Smooth muscle cell (in vitro differentiated cells): ENCODE measurements around the gene SMURF1. TPM values are rescaled to one million over a fixed set of nuclear protein-coding genes. Genes with fewer than 3 reads are reported as not detected.

Experiments
- DNase-seq: peaks from one replicate; lab custom pipeline; 2025; ENCODE audit not compliant: unreplicated experiment; lab: John Stamatoyannopoulos, UW
- H2AFZ ChIP-seq: fragments of 200-600 bp; sonication (generic); 2 replicates; pipeline ENCODE4 v1.6.0; 2016; ENCODE audit warnings: antibody characterized with exemption, low read depth, mild to moderate bottlenecking
- H3F3A ChIP-seq: fragments of 200-600 bp; sonication (generic); 2 replicates; pipeline ENCODE4 v1.6.0; 2017; ENCODE audit warnings: antibody characterized with exemption, low read depth
- H3K27ac ChIP-seq: fragments of 200-600 bp; sonication (generic); 2 replicates; pipeline ENCODE4 v1.5.1; 2016; ENCODE audit warnings: low read depth, mild to moderate bottlenecking
- H3K27me3 ChIP-seq: fragments of 200-600 bp; sonication (generic); 2 replicates; pipeline ENCODE4 v1.6.1; 2016; ENCODE audit warnings: low read depth, mild to moderate bottlenecking
- H3K36me3 ChIP-seq: fragments of 200-600 bp; sonication (generic); 2 replicates; pipeline ENCODE4 v1.5.1; 2016; ENCODE audit warnings: low read depth
- H3K4me1 ChIP-seq: fragments of 200-600 bp; sonication (generic); 2 replicates; pipeline ENCODE4 v1.5.1; 2016; ENCODE audit warnings: low read depth
- H3K4me2 ChIP-seq: fragments of 200-600 bp; sonication (generic); 2 replicates; pipeline ENCODE4 v1.6.0; 2016; ENCODE audit warnings: mild to moderate bottlenecking
- H3K4me3 ChIP-seq: fragments of 200-600 bp; sonication (generic); 2 replicates; pipeline ENCODE4 v1.5.1; 2016; ENCODE audit warnings: mild to moderate bottlenecking
- H3K79me2 ChIP-seq: fragments of 200-600 bp; sonication (generic); 2 replicates; pipeline ENCODE4 v1.6.0; 2016; ENCODE audit warnings: low read depth, mild to moderate bottlenecking
- H3K9ac ChIP-seq: fragments of 200-600 bp; sonication (generic); 2 replicates; pipeline ENCODE4 v1.6.0; 2016; ENCODE audit warnings: low read depth
- H3K9me3 ChIP-seq: fragments of 200-600 bp; sonication (generic); replicated peaks from 2 replicates; pipeline ENCODE4 v1.5.1; 2016; ENCODE audit warnings: low read depth
- H4K20me1 ChIP-seq: fragments of 200-600 bp; sonication (generic); 2 replicates; pipeline ENCODE4 v1.6.0; 2016; ENCODE audit warnings: low read depth
- WGBS: methylation state at CpG from one replicate; pipeline ENCODE4 v1.1.7; 2016; ENCODE audit warnings: low lambda C conversion rate; 5-methylcytosine and 5-hydroxymethylcytosine counted together
- polyA plus RNA-seq: library from polyadenylated mRNA; unstranded; fragments of >200 nt; fragmentation: Nextera tagmentation; extraction: Ambion mirVana; gene quantifications from 2 replicates; pipeline ENCODE4 v1.2.1, GENCODE V29; 2016
- total RNA-seq: library from RNA; depleted of rRNA; stranded (reverse); fragments of >200 nt; gene quantifications from 2 replicates; pipeline ENCODE4 v1.2.3, GENCODE V29; 2014
- TF ChIP-seq, protein P1 (sequence below): fragments of 200-600 bp; sonication (generic); IDR thresholded peaks from 2 replicates; pipeline ENCODE4 v1.5.1; 2017; ENCODE audit warnings: borderline replicate concordance, mild to moderate bottlenecking, antibody characterized with exemption; ENCODE audit not compliant: insufficient read depth, poor library complexity, severe bottlenecking

Gene SMURF1
- total and polyA plus RNA-seq, 2 experiments from 2014 or later = 17.5 to 28.5 TPM

DNA sequence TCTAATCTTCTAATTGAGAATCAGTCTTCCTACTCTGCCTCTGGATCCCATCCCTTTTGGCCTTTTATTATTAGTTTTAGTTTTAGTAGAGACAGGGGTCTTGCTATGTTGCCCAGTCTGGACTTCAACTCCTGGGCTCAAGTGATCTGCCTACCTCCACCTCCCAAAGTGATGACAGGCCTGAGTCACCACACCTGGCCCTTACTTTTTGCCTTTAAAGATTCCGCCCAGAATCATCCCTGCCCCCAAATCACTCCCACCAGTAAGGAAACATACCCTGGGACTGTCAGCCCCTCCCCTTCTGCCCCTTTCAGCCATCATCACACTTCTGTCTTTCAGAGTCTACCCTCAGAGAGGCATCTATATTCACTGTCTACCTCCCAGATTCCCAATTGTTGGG, 45.3 kb upstream of the SMURF1 start:
- 81% methylated on average over 1 of the region's 1 CpG for WGBS
- no peak overlapping the region for H3K27ac ChIP-seq
- H3K9me3 ChIP-seq = no peaks in the 10 kb centered on the region
- no peak overlapping the region for H2AFZ ChIP-seq
- TF ChIP-seq, protein P1, sequence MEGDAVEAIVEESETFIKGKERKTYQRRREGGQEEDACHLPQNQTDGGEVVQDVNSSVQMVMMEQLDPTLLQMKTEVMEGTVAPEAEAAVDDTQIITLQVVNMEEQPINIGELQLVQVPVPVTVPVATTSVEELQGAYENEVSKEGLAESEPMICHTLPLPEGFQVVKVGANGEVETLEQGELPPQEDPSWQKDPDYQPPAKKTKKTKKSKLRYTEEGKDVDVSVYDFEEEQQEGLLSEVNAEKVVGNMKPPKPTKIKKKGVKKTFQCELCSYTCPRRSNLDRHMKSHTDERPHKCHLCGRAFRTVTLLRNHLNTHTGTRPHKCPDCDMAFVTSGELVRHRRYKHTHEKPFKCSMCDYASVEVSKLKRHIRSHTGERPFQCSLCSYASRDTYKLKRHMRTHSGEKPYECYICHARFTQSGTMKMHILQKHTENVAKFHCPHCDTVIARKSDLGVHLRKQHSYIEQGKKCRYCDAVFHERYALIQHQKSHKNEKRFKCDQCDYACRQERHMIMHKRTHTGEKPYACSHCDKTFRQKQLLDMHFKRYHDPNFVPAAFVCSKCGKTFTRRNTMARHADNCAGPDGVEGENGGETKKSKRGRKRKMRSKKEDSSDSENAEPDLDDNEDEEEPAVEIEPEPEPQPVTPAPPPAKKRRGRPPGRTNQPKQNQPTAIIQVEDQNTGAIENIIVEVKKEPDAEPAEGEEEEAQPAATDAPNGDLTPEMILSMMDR = no peak
- no peaks in the 10 kb centered on the region for H3K79me2 ChIP-seq
- DNase-seq = no peak
- no peak overlapping the region for H3K4me3 ChIP-seq
- H3K27me3 ChIP-seq = no peaks in the 10 kb centered on the region
- H3K4me1 ChIP-seq = no peaks in the 10 kb centered on the region
- H3K4me2 ChIP-seq = no peak overlapping the region
- no peaks in the 10 kb centered on the region for H3F3A ChIP-seq
- H4K20me1 ChIP-seq = no peaks in the 10 kb centered on the region
- no peaks in the 10 kb centered on the region for H3K36me3 ChIP-seq
- H3K9ac ChIP-seq = no peak overlapping the region

DNA sequence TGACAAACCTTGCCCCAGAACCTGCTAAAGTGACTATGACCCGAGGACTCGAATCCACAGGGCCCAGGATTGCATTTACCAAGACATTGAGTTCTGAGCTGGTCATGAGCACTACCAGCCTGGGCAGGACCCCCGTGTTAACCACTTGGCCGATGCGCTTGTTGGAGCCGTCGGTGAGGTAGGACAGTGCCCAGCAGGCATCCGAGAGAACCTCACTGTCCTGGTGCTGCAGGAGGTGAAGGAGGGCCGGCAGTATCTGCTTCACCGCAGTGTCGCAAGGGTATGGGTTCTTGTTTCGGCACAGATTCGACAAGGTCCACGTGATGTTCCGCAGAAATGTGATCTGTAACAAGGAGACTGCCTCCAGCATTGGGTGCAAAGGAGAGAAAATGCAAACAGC, 44.3 kb upstream of the SMURF1 start:
- TF ChIP-seq, protein P1 = no peak
- Histone ChIP-seq H3K27me3 (no peaks in the 10 kb centered on the region), H3K27ac (no peak overlapping the region), H2AFZ (no peak overlapping the region), H3K4me3 (no peak overlapping the region), H3K79me2 (no peaks in the 10 kb centered on the region), H3K9me3 (no peaks in the 10 kb centered on the region), H4K20me1 (no peaks in the 10 kb centered on the region), H3K4me1 (no peaks in the 10 kb centered on the region), H3K9ac (no peak overlapping the region), H3K4me2 (no peak overlapping the region), H3F3A (no peaks in the 10 kb centered on the region), H3K36me3 (no peaks in the 10 kb centered on the region)
- no peak for DNase-seq
- WGBS = 97% methylated on average over 15 of the region's 15 CpGs

DNA sequence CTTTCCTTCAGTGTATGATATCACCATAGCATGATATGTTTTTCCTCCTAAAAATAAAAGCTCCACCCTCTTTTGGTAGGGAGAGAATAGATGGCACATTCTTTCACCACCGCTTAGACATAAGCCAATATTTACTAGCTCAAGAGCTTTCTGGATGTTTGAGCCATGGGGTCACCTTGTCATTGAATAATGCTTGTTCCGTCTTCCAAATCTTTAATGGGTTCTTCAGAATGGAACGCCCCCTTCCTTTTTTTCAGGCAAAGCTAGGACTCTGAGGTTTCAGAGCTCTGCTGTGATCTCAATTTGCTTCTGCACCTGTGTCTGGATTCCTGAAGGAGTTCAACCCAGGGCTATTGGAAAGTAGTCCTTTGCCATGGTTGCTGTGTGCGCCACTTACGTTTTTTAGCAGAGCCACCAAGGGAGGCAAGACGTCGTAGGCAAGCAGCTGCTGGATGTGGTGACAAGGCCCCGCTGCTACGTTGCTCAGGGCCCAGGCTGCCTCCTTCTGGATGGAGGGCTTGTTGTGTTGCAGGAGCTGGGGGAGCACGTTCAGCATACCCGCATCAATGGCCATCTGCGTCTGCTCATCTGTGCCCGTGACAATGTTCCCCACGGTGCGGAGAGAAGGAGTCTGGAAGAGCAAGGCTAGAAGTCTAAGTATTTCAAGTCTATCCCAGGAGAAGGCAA, 40.8 kb upstream of the SMURF1 start:
- Histone ChIP-seq H4K20me1 (no peaks in the 10 kb centered on the region), H3K27ac (no peak overlapping the region), H3K27me3 (peaks cover 3% of the 10 kb centered on the region), H3K9me3 (no peaks in the 10 kb centered on the region), H3K36me3 (no peaks in the 10 kb centered on the region), H3K4me1 (no peaks in the 10 kb centered on the region), H3K4me3 (no peak overlapping the region), H3K79me2 (no peaks in the 10 kb centered on the region), H3F3A (no peaks in the 10 kb centered on the region), H3K4me2 (no peak overlapping the region), H2AFZ (no peak overlapping the region), H3K9ac (no peak overlapping the region)
- DNase-seq = no peak
- TF ChIP-seq, protein P1 = no peak
- WGBS = 75% methylated on average over 15 of the region's 15 CpGs

DNA sequence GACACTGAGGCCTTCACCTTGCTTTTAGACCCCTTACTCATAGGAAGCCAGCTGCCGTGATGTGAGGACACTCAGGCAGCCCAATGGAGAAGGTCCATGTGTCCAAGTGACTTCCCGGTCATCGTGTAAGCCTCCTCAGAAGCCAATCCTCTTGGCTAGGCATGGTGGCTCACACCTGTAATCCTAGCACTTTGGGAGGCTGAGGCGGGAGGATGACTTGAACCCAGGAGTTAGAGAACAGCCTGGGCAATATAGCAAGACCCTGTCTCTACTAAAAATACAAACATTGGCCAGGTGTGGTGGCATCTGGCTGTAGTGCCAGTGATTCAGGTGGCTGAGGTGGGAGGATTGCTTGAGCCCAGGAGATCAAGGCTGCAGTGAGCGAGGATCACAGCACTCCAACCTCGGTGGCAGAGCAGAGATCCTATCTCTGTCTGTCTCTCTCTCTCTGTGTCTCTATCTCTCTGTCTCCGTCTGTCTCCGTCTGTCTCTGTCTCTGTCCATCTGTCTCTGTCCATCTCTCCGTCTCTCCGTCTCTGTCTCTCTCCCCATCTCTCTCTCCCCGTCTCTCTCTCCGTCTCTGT, 36.3 kb upstream of the SMURF1 start:
- H3K27me3 ChIP-seq = peaks cover 3% of the 10 kb centered on the region
- no peak overlapping the region for H2AFZ ChIP-seq
- H3K79me2 ChIP-seq = no peaks in the 10 kb centered on the region
- H3K9ac ChIP-seq = no peak overlapping the region
- H3K4me1 ChIP-seq = no peaks in the 10 kb centered on the region
- TF ChIP-seq, protein P1 = no peak
- WGBS = 95% methylated on average over 9 of the region's 12 CpGs
- H3K4me3 ChIP-seq = no peak overlapping the region
- H3F3A ChIP-seq = no peaks in the 10 kb centered on the region
- H4K20me1 ChIP-seq = no peaks in the 10 kb centered on the region
- no peak for DNase-seq
- no peak overlapping the region for H3K27ac ChIP-seq
- H3K4me2 ChIP-seq = no peak overlapping the region
- H3K36me3 ChIP-seq = no peaks in the 10 kb centered on the region
- no peaks in the 10 kb centered on the region for H3K9me3 ChIP-seq
